Sigmoid colon (tissue), 7 donors: ENCODE measurements around the gene NRN1. TPM values are rescaled to one million over a fixed set of nuclear protein-coding genes. Genes with fewer than 3 reads are reported as not detected.
A peak's percentile ranks its signal among the peaks of the same experiment; 100 is the strongest.

Experiments used
- DNase-seq: peaks from one replicate; pipeline ENCODE4 v3.0.0-alpha.2; 2019
- H3K27ac ChIP-seq, 4 donors: fragments of 200-600 bp; sonication (generic); one replicate each; pipeline ENCODE4 v1.5.1; 2016 to 2019; ENCODE audit warnings: mild to moderate bottlenecking in 1 of 4
- H3K27me3 ChIP-seq, 3 donors: fragments of 200-600 bp; sonication (generic); one replicate each; pipeline ENCODE4 v1.5.1; 2019; ENCODE audit warnings: mild to moderate bottlenecking in 1 of 3
- H3K36me3 ChIP-seq, 4 donors: fragments of 200-600 bp; sonication (generic); one replicate each; pipeline ENCODE4 v1.5.1; 2016 to 2019
- H3K4me1 ChIP-seq, 4 donors: fragments of 200-600 bp; sonication (generic); one replicate each; pipeline ENCODE4 v1.5.1; 2017 to 2019
- H3K4me3 ChIP-seq, 4 donors: fragments of 200-600 bp; sonication (generic); one replicate each; pipeline ENCODE4 v1.5.1; 2017 to 2019; ENCODE audit warnings: mild to moderate bottlenecking in 2 of 4, moderate library complexity in 1 of 4
- H3K9me3 ChIP-seq, 4 donors: fragments of 200-600 bp in 3 of 4; sonication (generic) in 3 of 4; one replicate each; pipeline versions ENCODE4 v1.5.1 to v1.6.1; 2013 to 2019
- EP300 ChIP-seq, 4 donors: sonication (generic); formaldehyde crosslinking; IDR thresholded peaks; one replicate each; pipeline ENCODE4 v1.6.1; 2017; ENCODE audit warnings: antibody characterized with exemption in 4 of 4
- POLR2A ChIP-seq, 2 donors: fragments of 450-650 bp; IDR thresholded peaks; one replicate each; pipeline ENCODE4 v1.6.1; 2016; ENCODE audit warnings: antibody characterized with exemption in 2 of 2, mild to moderate bottlenecking in 2 of 2, moderate library complexity in 2 of 2
- POLR2AphosphoS5 ChIP-seq, 4 donors: sonication (generic); formaldehyde crosslinking; IDR thresholded peaks; one replicate each; pipeline ENCODE4 v1.6.1; 2017; ENCODE audit warnings: antibody characterized with exemption in 4 of 4
- WGBS, 2 donors: extraction: QIAGEN DNeasy Blood & Tissue Kit; methylation state at CpG; one replicate each; pipeline ENCODE4 v1.1.7; 2013; 5-methylcytosine and 5-hydroxymethylcytosine counted together
- intact Hi-C: fragments of 100-400 bp; cut with DNase I; formaldehyde crosslinking; loops from one replicate; pipeline ENCODE4 v1.15.1; 2023
- polyA plus RNA-seq, 3 donors: library from polyadenylated mRNA; stranded (reverse); fragments of 200-250 nt; gene quantifications; one replicate each; pipeline ENCODE4 v1.2.3, GENCODE V29; 2013
- total RNA-seq, 4 donors: library from RNA; depleted of rRNA; stranded (reverse); fragments of >200 nt; gene quantifications; one replicate each; pipeline ENCODE4 v1.1.0, GENCODE V29; 2016
- TF ChIP-seq, protein P1 (sequence below), 4 experiments: fragments of 450-650 bp in 3 of 4; fragments of 200-600 bp in 1 of 4; IDR thresholded peaks; one replicate each; pipeline ENCODE4 v1.5.1; 2016 to 2019; ENCODE audit warnings: antibody characterized with exemption in 4 of 4, mild to moderate bottlenecking in 3 of 4, moderate library complexity in 2 of 4
- donor health status: healthy with polysubstance abuse.
- donor health status: Bipolar disorder and iron deficiency.
- donor health status: healthy.

The NRN1 gene
- total and polyA plus RNA-seq, 7 donors = 1.4 to 10.7 (median 6.0) TPM

- peaks cover 0 to 38% (median 35%) of the 10 kb centered on the region in 4 donors for H3K4me1 ChIP-seq
- no peaks in the 10 kb centered on the region for H3K36me3 ChIP-seq
- peak; percentile 20 to 68 (median 66) for TF ChIP-seq POLR2AphosphoS5 (IDR thresholded peaks at IDR 0.05)
- no peak for TF ChIP-seq EP300 (IDR thresholded peaks at IDR 0.05)
- H3K27ac ChIP-seq = peak overlapping the region; percentile 44 to 74 (median 60)
- H3K9me3 ChIP-seq = no peaks in the 10 kb centered on the region
- intact Hi-C loops = no loop called here
- peak; percentile 79 for DNase-seq
- H3K27me3 ChIP-seq = peaks cover 55 to 89% (median 73%) of the 10 kb centered on the region in 3 donors
- 1% methylated on average over 62 of the region's 62 CpGs for WGBS, 2 donors
- H3K4me3 ChIP-seq = peak overlapping the region; percentile 2 to 45 (median 40)
Observed at GRCh38 chr6:6008648-6009421, 2.1 kb upstream of the NRN1 start.

- H3K9me3 ChIP-seq = no peaks in the 10 kb centered on the region
- no peak for DNase-seq
- peaks cover 61 to 96% (median 79%) of the 10 kb centered on the region in 3 donors for H3K27me3 ChIP-seq
- no peak for TF ChIP-seq POLR2A (IDR thresholded peaks at IDR 0.05)
- no peak for TF ChIP-seq EP300 (IDR thresholded peaks at IDR 0.05)
- TF ChIP-seq, protein P1, sequence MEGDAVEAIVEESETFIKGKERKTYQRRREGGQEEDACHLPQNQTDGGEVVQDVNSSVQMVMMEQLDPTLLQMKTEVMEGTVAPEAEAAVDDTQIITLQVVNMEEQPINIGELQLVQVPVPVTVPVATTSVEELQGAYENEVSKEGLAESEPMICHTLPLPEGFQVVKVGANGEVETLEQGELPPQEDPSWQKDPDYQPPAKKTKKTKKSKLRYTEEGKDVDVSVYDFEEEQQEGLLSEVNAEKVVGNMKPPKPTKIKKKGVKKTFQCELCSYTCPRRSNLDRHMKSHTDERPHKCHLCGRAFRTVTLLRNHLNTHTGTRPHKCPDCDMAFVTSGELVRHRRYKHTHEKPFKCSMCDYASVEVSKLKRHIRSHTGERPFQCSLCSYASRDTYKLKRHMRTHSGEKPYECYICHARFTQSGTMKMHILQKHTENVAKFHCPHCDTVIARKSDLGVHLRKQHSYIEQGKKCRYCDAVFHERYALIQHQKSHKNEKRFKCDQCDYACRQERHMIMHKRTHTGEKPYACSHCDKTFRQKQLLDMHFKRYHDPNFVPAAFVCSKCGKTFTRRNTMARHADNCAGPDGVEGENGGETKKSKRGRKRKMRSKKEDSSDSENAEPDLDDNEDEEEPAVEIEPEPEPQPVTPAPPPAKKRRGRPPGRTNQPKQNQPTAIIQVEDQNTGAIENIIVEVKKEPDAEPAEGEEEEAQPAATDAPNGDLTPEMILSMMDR (IDR thresholded peaks at IDR 0.05) = no peak
- no peak for TF ChIP-seq POLR2AphosphoS5 (IDR thresholded peaks at IDR 0.05)
- no peaks in the 10 kb centered on the region for H3K36me3 ChIP-seq
- intact Hi-C loops = no loop called here
- H3K4me3 ChIP-seq = peak overlapping the region; percentile 2 to 45 (median 40)
- peaks cover 0 to 44% (median 41%) of the 10 kb centered on the region in 4 donors for H3K4me1 ChIP-seq
- WGBS, 2 donors = 1% methylated on average over 18 of the region's 18 CpGs
- peak overlapping the region; percentile 44 to 74 (median 60) for H3K27ac ChIP-seq
Observed at GRCh38 chr6:6008089-6008647, 1.4 kb upstream of the NRN1 start.

- 2% methylated on average over 57 of the region's 57 CpGs for WGBS, 2 donors
- TF ChIP-seq, protein P1 (IDR thresholded peaks at IDR 0.05) = no peak
- peak in 1 of 4 donors; percentile 7 for TF ChIP-seq POLR2AphosphoS5 (IDR thresholded peaks at IDR 0.05)
- Histone ChIP-seq H3K4me1 (peaks cover 0 to 51% (median 48%) of the 10 kb centered on the region in 4 donors), H3K36me3 (no peaks in the 10 kb centered on the region), H3K9me3 (no peaks in the 10 kb centered on the region), H3K27me3 (peaks cover 68 to 97% (median 86%) of the 10 kb centered on the region in 3 donors), H3K27ac (peak overlapping the region; percentile 44 to 74 (median 60)), H3K4me3 (peak overlapping the region; percentile 27 to 45 (median 40))
- intact Hi-C loops = no loop called here
- DNase-seq = no peak
Observed at GRCh38 chr6:6007366-6008088, 802 bp upstream of the NRN1 start.

DNA sequence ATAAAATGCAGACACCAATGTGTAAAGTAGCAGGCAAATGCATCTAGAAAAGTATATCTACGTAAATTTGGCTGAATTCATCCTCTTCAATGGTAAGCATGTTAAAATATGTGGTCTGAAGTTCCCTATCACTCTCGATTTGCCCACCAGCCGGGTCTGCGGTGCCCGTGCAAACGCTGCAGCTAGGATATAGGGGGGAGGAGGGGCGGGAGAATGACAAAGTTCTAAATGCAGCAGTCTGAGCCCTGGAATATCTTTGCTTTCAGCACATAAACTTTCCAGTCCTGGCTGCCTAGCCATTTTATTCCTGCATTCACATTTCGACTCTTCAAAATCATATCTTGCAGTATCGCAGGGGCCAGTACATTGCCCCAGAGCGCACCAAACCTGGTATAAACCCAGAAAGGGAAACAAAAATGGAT is 708 bp downstream of the NRN1 start:
- peaks cover 0 to 54% (median 51%) of the 10 kb centered on the region in 4 donors for H3K4me1 ChIP-seq
- peak overlapping the region; percentile 9 to 45 (median 40) for H3K4me3 ChIP-seq
- no peaks in the 10 kb centered on the region for H3K9me3 ChIP-seq
- no peak for DNase-seq
- peak overlapping the region in 3 of 4 donors; percentile 44 to 74 (median 62) for H3K27ac ChIP-seq
- H3K27me3 ChIP-seq = peaks cover 77 to 100% (median 98%) of the 10 kb centered on the region in 3 donors
- 6 to 10% methylated on average over 10 of the region's 10 CpGs for WGBS, 2 donors
- intact Hi-C loops = no loop called here
- TF ChIP-seq POLR2AphosphoS5 (IDR thresholded peaks at IDR 0.05) (no peak), POLR2A (IDR thresholded peaks at IDR 0.05) (no peak), EP300 (IDR thresholded peaks at IDR 0.05) (no peak)
- TF ChIP-seq, protein P1 (IDR thresholded peaks at IDR 0.05) = no peak
- no peaks in the 10 kb centered on the region for H3K36me3 ChIP-seq
